ENCODE measurements around the gene DCD.
"Not testable (repeated sequence)": the region's sequence is repeated elsewhere in the genome, so short reads cannot be mapped to it uniquely, and the experiment has no call there.

Gene DCD

DNA sequence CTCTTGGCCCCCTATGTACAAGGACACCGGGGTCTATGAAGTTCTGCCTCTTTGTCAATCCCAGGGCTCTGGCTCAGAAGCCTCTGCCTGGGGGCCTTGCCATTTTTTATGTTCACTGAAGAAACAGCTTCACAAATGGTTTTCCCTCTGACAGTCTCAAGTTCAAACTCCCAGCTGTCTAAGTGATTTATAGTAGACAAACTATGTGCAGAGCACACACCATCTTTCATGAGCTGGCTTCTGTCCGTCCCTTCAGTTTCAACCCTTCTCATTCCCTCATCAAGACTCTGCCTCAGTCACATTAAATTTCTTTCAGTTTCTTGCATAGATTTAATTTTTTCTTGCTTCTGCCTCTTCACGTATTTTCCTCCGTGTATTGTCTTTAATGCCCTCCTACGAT lies 2.7 kb upstream of the DCD start:
- H3K36me3 ChIP-seq (ENCODE audit: control insufficient read depth, insufficient read depth, low read length) = no peaks in the 10 kb centered on the region
- no peak overlapping the region for H3K4me3 ChIP-seq (ENCODE audit: low read depth, low read length)
- H3K4me1 ChIP-seq (ENCODE audit: control insufficient read depth, insufficient read depth, low read length) = no peaks in the 10 kb centered on the region
- no peak overlapping the region for H3K9ac ChIP-seq (ENCODE audit: low read depth, low read length)
- H3K9me3 ChIP-seq (ENCODE audit: control insufficient read depth, insufficient read depth, low read length) = no peaks in the 10 kb centered on the region
- peaks cover 7% of the 10 kb centered on the region for H3K27me3 ChIP-seq (ENCODE audit: control insufficient read depth, insufficient read depth, low read length)

DNA sequence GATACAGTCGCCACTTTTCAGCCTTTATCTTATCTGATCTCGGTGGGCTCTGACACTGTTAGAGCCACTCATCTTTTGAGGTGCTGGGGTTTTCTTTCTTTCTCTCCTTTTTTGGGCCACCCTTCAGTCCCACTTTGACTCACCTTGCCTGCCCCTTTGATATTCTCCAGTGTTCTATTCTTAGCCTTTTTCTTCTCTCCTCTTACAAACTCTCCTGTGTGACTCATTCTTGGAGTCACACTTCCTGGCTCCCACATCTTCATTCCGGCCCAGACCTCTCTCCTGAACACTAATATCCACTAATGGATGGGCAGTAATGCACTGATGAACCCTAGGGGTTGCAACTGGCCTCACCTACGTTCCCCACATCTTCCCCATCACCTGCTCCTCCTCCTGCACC lies 2.2 kb upstream of the DCD start:
- no peak overlapping the region for H3K9ac ChIP-seq (ENCODE audit: low read depth, low read length)
- peaks cover 10% of the 10 kb centered on the region for H3K27me3 ChIP-seq (ENCODE audit: control insufficient read depth, insufficient read depth, low read length)
- no peak overlapping the region for H3K4me3 ChIP-seq (ENCODE audit: low read depth, low read length)
- no peaks in the 10 kb centered on the region for H3K36me3 ChIP-seq (ENCODE audit: control insufficient read depth, insufficient read depth, low read length)
- H3K9me3 ChIP-seq (ENCODE audit: control insufficient read depth, insufficient read depth, low read length) = no peaks in the 10 kb centered on the region
- no peaks in the 10 kb centered on the region for H3K4me1 ChIP-seq (ENCODE audit: control insufficient read depth, insufficient read depth, low read length)

DNA sequence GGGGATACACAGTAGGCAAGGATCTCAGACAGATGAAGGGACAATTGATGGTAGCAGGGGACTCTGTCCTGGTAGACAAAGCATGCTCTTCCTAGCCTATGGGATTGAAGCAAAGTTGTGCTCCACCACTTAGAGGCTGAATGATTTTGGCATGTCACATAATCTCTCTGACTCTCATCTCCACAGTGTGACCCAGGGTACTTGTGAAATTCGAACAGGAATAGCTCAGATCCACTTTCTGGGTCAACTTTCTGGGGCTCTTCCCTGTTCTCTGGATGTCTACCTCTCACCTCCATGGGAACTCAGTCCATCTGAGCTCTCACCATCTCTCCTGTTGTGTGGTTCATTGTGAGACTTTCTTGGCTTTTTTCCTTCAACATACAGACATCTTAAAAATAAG lies 1.7 kb upstream of the DCD start:
- Histone ChIP-seq H3K4me3 (ENCODE audit: low read depth, low read length) (no peak overlapping the region), H3K27me3 (ENCODE audit: control insufficient read depth, insufficient read depth, low read length) (peaks cover 10% of the 10 kb centered on the region)

DNA sequence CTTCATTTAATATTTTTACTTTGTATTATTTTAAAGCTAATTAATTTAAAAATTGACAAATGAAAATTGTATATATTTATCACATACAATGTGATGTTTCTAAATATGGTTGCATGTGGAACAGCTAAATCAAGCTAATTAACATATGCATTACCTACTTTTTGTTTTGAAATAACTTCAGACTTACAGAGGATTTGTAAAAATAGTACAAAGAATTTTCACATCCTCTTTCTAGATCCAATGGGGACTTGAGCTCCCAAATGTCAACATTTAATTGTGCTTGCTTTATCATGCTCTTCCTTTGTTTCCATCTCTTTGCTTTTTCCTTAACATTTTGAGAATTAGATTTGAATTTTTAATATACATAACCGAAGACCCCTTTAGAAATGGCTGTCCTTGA lies 6.6 kb downstream of the DCD start:
- Histone ChIP-seq H3K27me3 (ENCODE audit: control insufficient read depth, insufficient read depth, low read length) (peaks cover 3% of the 10 kb centered on the region), H3K4me1 (ENCODE audit: control insufficient read depth, insufficient read depth, low read length) (no peaks in the 10 kb centered on the region), H3K36me3 (ENCODE audit: control insufficient read depth, insufficient read depth, low read length) (no peaks in the 10 kb centered on the region), H3K9ac (ENCODE audit: low read depth, low read length) (no peak overlapping the region), H3K9me3 (ENCODE audit: control insufficient read depth, insufficient read depth, low read length) (no peaks in the 10 kb centered on the region), H3K4me3 (ENCODE audit: low read depth, low read length) (no peak overlapping the region)

More for the DNA sequence above, 1.7 kb upstream of the DCD start:
- Histone ChIP-seq H3K9me3 (ENCODE audit: control insufficient read depth, insufficient read depth, low read length) (no peaks in the 10 kb centered on the region), H3K36me3 (ENCODE audit: control insufficient read depth, insufficient read depth, low read length) (no peaks in the 10 kb centered on the region), H3K9ac (ENCODE audit: low read depth, low read length) (no peak overlapping the region), H3K4me1 (ENCODE audit: control insufficient read depth, insufficient read depth, low read length) (no peaks in the 10 kb centered on the region)

DNA sequence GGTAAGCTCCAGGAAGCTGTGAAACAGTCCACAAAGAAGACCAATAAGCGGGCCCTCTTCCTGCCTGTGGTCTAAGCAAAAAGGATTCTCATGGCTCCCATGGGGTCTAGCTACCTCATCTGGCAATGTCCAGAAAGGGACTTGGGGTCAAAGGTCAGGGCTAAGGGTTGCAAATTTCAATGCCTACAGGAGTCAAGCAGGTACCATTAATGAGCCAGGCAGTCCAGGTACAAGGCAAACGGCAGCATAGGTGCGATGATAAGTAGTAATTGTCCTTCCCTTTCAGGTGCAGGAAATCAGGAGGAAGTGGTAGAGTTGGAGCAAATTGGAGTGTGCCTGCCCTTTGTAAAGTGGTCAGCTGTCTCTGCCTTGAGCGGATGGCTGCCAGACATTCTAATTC lies 7.1 kb downstream of the DCD start:
- H3K27me3 ChIP-seq (ENCODE audit: control insufficient read depth, insufficient read depth, low read length) = peaks cover 3% of the 10 kb centered on the region
- no peak overlapping the region for H3K4me3 ChIP-seq (ENCODE audit: low read depth, low read length)
- H3K4me1 ChIP-seq (ENCODE audit: control insufficient read depth, insufficient read depth, low read length) = no peaks in the 10 kb centered on the region
- no peaks in the 10 kb centered on the region for H3K36me3 ChIP-seq (ENCODE audit: control insufficient read depth, insufficient read depth, low read length)
- no peaks in the 10 kb centered on the region for H3K9me3 ChIP-seq (ENCODE audit: control insufficient read depth, insufficient read depth, low read length)
- H3K9ac ChIP-seq (ENCODE audit: low read depth, low read length) = no peak overlapping the region

DNA sequence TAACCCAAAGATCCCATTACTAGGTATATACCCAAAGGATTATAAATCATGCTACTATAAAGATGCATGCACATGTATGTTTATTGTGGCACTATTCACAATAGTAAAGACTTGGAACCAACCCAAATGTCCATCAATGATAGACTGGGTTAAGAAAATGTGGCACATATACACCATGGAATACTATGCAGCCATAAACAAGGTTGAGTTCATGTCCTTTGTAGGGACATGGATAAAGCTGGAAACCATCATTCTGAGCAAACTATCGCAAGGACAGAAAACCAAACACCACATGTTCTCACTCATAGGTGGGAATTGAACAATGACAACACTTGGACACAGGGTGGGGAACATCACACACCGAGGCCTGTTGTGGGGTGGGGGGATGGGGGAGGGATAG lies 9.1 kb downstream of the DCD start:
- not testable (repeated sequence) for H3K27me3 ChIP-seq (ENCODE audit: control insufficient read depth, insufficient read depth, low read length); H3K4me1 ChIP-seq (ENCODE audit: control insufficient read depth, insufficient read depth, low read length); H3K9ac ChIP-seq (ENCODE audit: low read depth, low read length); H3K36me3 ChIP-seq (ENCODE audit: control insufficient read depth, insufficient read depth, low read length); H3K9me3 ChIP-seq (ENCODE audit: control insufficient read depth, insufficient read depth, low read length); H3K4me3 ChIP-seq (ENCODE audit: low read depth, low read length)

DNA sequence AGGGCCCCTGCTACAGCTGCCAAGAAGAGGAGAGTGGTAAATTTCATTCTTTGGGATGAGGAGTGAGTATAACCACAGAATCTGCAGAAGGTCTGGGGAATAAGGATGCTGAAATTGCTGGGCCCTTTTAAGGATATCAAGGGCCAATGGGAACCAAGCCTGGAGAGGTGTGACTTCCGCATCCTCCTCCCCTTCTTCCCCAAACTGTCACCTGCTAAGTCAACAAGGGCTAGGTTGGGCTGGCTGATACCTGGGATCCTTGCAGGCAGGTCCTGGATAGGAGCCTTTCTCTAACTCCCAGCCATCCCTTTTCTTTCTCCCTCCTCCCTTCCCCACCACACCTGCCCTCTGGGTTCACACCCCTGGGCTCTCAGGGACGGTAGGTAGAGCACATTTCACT lies 13.4 kb downstream of the DCD start, which contains the start of gene LACRT:
LACRT (minus strand) TSS at position 101 of the 400 bp plus-strand sequence; CDS start at position 47, 54 bp downstream.
- Histone ChIP-seq H3K27me3 (ENCODE audit: control insufficient read depth, insufficient read depth, low read length) (no peaks in the 10 kb centered on the region), H3K9ac (ENCODE audit: low read depth, low read length) (no peak within 1 kb of the TSS), H3K9me3 (ENCODE audit: control insufficient read depth, insufficient read depth, low read length) (no peaks in the 10 kb centered on the region), H3K4me1 (ENCODE audit: control insufficient read depth, insufficient read depth, low read length) (peaks cover 2% of the 10 kb centered on the region), H3K36me3 (ENCODE audit: control insufficient read depth, insufficient read depth, low read length) (no peaks in the 10 kb centered on the region), H3K4me3 (ENCODE audit: low read depth, low read length) (no peak within 1 kb of the TSS)

DNA sequence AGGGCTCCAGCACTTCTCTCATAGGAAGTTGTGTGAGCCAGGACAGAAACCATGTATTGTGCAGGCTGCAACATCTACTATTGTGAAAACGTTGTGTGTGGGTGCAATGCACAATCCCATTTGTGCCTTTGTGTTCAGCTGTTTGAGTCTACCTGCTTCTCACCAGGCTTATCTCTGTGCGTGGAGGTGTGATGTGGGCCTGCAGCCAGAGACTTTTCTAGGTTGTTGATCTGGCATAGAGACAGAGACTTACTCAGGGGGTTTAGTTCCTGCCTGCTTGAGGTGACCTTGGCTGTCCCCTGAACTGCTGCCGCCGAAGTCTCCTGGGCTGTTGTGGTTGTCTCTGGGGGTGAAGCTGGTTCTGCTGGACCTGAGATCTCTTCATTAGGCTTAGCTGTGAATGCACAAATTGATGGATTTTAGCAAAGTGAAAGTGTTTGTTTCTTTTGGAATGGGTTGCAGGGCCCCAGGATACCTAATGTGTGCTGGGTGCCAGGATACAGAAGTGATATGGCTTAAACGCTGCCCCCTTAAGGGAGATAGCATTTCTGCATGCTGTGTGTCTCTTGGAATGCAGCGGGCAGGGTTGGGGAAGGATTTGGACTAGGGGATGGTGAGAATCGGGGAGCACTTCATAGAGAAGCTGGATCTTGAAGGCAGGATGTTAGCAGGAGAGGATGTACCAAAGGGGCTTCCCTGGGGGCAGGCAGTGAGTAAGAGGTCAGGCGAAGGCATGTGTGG lies 16.0 kb downstream of the DCD start:
- peaks cover 2% of the 10 kb centered on the region for H3K4me1 ChIP-seq (ENCODE audit: control insufficient read depth, insufficient read depth, low read length)
- H3K36me3 ChIP-seq (ENCODE audit: control insufficient read depth, insufficient read depth, low read length) = no peaks in the 10 kb centered on the region
- H3K27me3 ChIP-seq (ENCODE audit: control insufficient read depth, insufficient read depth, low read length) = no peaks in the 10 kb centered on the region
- no peak overlapping the region for H3K4me3 ChIP-seq (ENCODE audit: low read depth, low read length)
- H3K9me3 ChIP-seq (ENCODE audit: control insufficient read depth, insufficient read depth, low read length) = peaks cover 6% of the 10 kb centered on the region
- H3K9ac ChIP-seq (ENCODE audit: low read depth, low read length) = no peak overlapping the region

DNA sequence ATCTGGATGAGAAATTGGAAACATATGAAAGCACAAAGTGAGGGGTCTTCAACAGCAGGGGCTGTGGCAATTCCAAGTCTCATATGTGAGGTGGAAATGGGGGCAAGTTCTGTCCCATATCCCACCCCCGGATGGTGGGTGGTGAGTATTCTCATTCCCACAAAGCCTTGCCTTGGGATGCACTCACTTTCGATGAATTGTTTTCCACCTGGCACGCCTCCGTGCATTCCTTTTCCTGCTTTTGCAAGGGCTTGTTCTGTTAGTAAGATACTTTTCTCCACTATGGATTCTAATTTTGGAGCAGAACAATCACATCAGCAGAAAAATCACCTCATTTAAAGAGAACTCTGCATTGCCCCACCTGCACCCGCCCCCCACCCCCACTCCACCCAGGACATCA lies 16.6 kb downstream of the DCD start:
- no peak overlapping the region for H3K4me3 ChIP-seq (ENCODE audit: low read depth, low read length)
- peaks cover 6% of the 10 kb centered on the region for H3K9me3 ChIP-seq (ENCODE audit: control insufficient read depth, insufficient read depth, low read length)
- peaks cover 2% of the 10 kb centered on the region for H3K4me1 ChIP-seq (ENCODE audit: control insufficient read depth, insufficient read depth, low read length)
- no peak overlapping the region for H3K9ac ChIP-seq (ENCODE audit: low read depth, low read length)
- no peaks in the 10 kb centered on the region for H3K36me3 ChIP-seq (ENCODE audit: control insufficient read depth, insufficient read depth, low read length)
- H3K27me3 ChIP-seq (ENCODE audit: control insufficient read depth, insufficient read depth, low read length) = no peaks in the 10 kb centered on the region

DNA sequence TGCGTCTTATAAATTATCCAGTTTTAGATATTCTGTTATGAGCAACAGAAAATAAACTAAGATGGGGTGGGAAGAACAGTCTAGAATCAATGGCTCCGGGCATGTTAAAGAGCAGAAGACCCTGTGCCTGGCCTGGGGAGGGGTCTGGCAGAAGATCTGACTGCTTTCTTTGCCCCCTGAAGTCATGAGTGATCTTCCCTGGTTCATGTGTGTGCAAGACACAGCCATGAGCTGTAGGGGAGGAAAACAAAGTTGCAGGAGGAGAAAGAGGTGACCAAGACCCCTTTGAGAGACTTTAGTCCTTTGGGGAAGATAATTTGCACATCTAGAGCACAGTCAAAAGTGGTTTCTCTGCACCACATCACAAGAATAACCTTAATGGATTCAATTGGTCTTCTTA lies 18.2 kb downstream of the DCD start:
- peaks cover 2% of the 10 kb centered on the region for H3K27me3 ChIP-seq (ENCODE audit: control insufficient read depth, insufficient read depth, low read length)
- no peak overlapping the region for H3K9ac ChIP-seq (ENCODE audit: low read depth, low read length)
- no peak overlapping the region for H3K4me3 ChIP-seq (ENCODE audit: low read depth, low read length)
- peaks cover 2% of the 10 kb centered on the region for H3K4me1 ChIP-seq (ENCODE audit: control insufficient read depth, insufficient read depth, low read length)
- H3K36me3 ChIP-seq (ENCODE audit: control insufficient read depth, insufficient read depth, low read length) = no peaks in the 10 kb centered on the region
- peaks cover 6% of the 10 kb centered on the region for H3K9me3 ChIP-seq (ENCODE audit: control insufficient read depth, insufficient read depth, low read length)

DNA sequence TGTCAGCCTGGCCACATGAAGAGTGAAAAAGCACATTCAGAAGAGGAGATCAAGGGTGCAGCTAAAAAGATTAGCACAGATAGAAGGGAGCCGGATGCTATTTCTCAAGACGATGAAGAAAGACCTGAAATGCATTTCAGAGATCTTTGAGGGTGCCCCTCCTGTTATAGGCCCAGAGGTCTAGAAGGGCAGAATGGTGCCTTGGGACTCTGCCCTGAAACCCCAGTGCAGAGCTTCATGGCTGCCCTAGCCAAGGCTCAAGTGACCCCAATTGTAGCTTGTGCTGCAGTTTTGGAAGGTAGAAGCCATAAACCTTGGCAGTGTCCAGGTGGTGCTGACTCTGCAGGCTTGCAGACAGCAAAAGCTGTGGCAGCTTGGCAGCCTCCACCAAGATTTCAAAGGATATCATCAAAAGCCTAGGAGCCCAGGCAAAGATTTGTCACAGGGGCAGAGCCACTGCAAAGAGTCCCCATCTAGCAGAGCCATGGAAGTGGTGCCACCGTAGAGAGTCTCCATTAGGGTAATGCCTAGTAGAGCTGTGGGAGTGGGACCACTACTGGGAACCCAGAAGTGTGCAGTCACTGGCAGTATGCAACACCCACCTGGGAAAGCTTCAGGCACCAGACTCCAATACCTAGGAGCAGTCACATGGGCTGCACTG lies 19.8 kb downstream of the DCD start:
- Histone ChIP-seq H3K36me3 (ENCODE audit: control insufficient read depth, insufficient read depth, low read length) (no peaks in the 10 kb centered on the region), H3K27me3 (ENCODE audit: control insufficient read depth, insufficient read depth, low read length) (peaks cover 2% of the 10 kb centered on the region), H3K9ac (ENCODE audit: low read depth, low read length) (no peak overlapping the region), H3K4me1 (ENCODE audit: control insufficient read depth, insufficient read depth, low read length) (peaks cover 2% of the 10 kb centered on the region), H3K9me3 (ENCODE audit: control insufficient read depth, insufficient read depth, low read length) (peaks cover 6% of the 10 kb centered on the region), H3K4me3 (ENCODE audit: low read depth, low read length) (no peak overlapping the region)

DNA sequence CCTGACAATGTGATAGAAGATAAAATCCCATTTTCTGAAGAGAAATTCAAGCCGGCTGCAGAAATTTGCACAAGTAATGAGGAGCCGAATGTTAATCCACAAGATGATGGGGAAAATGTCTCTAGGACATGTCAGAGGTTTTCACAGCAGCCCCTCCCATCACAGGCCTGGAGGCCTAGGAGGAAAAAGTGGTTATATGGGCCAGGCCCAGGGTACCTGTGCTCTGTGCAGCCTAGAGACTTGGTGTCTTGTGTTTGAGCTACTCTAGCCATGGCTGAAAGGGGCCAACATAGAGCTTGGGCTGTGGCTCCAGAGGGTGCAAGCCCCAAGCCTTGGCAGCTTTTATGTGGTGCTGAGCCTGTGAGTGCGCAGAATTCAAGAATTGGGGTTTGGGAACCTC lies 20.9 kb downstream of the DCD start:
- H3K27me3 ChIP-seq (ENCODE audit: control insufficient read depth, insufficient read depth, low read length) = peaks cover 2% of the 10 kb centered on the region
- H3K4me1 ChIP-seq (ENCODE audit: control insufficient read depth, insufficient read depth, low read length) = peaks cover 2% of the 10 kb centered on the region
- H3K4me3 ChIP-seq (ENCODE audit: low read depth, low read length) = no peak overlapping the region
- no peaks in the 10 kb centered on the region for H3K36me3 ChIP-seq (ENCODE audit: control insufficient read depth, insufficient read depth, low read length)
- H3K9me3 ChIP-seq (ENCODE audit: control insufficient read depth, insufficient read depth, low read length) = peaks cover 6% of the 10 kb centered on the region
- H3K9ac ChIP-seq (ENCODE audit: low read depth, low read length) = no peak overlapping the region

All from iPS-15b (cell line).